Gastroesophageal sphincter (tissue), 3 donors: ENCODE data around the gene PPP2R5E.

Experiments
- EP300 ChIP-seq: sonication (generic); formaldehyde crosslinking; IDR thresholded peaks from one replicate; pipeline ENCODE4 v1.6.1; 2017; ENCODE audit warnings: antibody characterized with exemption, mild to moderate bottlenecking
- POLR2A ChIP-seq, 2 donors: fragments of 450-650 bp; IDR thresholded peaks; one replicate each; pipeline ENCODE4 v1.6.1; 2017; ENCODE audit warnings: antibody characterized with exemption in 2 of 2, mild to moderate bottlenecking in 2 of 2, moderate library complexity in 1 of 2
- POLR2AphosphoS5 ChIP-seq: sonication (generic); formaldehyde crosslinking; IDR thresholded peaks from one replicate; pipeline ENCODE4 v1.6.1; 2017; ENCODE audit warnings: antibody characterized with exemption
- TF ChIP-seq, protein P1 (sequence below), 4 experiments: fragments of 200-600 bp in 2 of 4; fragments of 450-650 bp in 2 of 4; sonication (generic) in 1 of 4; IDR thresholded peaks; one replicate each; pipeline ENCODE4 v1.5.1; 2017 to 2019; ENCODE audit warnings: antibody characterized with exemption in 4 of 4, mild to moderate bottlenecking in 2 of 4, moderate library complexity in 2 of 4

DNA sequence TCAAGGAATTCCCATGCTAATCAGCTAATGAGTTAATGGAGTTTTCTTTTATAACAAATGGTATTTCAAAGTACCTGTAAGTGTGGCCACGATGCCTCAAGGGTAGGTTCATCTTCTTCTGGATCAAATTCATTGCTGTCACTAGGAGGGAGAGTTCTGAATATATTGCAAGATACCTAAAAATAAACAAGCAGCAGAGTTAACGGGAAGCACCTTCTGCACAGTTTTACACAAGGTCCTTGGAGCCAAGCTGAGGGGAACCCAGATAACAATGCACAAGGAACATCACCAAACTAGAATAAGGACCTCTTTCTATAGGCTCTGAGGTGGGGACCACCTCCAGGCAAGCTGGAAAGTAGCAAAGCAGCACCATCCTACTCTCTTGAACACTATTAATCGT, 121.3 kb downstream of the PPP2R5E start:
- TF ChIP-seq, protein P1, sequence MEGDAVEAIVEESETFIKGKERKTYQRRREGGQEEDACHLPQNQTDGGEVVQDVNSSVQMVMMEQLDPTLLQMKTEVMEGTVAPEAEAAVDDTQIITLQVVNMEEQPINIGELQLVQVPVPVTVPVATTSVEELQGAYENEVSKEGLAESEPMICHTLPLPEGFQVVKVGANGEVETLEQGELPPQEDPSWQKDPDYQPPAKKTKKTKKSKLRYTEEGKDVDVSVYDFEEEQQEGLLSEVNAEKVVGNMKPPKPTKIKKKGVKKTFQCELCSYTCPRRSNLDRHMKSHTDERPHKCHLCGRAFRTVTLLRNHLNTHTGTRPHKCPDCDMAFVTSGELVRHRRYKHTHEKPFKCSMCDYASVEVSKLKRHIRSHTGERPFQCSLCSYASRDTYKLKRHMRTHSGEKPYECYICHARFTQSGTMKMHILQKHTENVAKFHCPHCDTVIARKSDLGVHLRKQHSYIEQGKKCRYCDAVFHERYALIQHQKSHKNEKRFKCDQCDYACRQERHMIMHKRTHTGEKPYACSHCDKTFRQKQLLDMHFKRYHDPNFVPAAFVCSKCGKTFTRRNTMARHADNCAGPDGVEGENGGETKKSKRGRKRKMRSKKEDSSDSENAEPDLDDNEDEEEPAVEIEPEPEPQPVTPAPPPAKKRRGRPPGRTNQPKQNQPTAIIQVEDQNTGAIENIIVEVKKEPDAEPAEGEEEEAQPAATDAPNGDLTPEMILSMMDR (IDR thresholded peaks at IDR 0.05), result no peak
- no peak for TF ChIP-seq POLR2A (IDR thresholded peaks at IDR 0.05)
- TF ChIP-seq POLR2AphosphoS5, result no peak
- TF ChIP-seq EP300, result no peak
